GM18511 (cell line): ENCODE data around the gene LYRM4.

Experiments
- ATAC-seq: cut with Tn5 transposase; IDR thresholded peaks from one replicate; pipeline ENCODE4 v1.9.1; 2021; ENCODE audit warnings: mild to moderate bottlenecking, moderate library complexity; ENCODE audit not compliant: unreplicated experiment

Gene LYRM4

GRCh38 chr6:5260661-5261544, at the start of gene LYRM4, which contains the start of gene FARS2:
TSS of gene LYRM4 (minus strand) at chr6:5260950. CDS start at chr6:5260733, 217 bp downstream.
TSS of gene FARS2 (plus strand) at chr6:5261513.
- ATAC-seq = peak; percentile 82

- no peak for ATAC-seq
Measured at GRCh38 chr6:5308066-5308465, 47.3 kb upstream of the LYRM4 start.

GRCh38 chr6:5307058-5307457, 46.3 kb upstream of the LYRM4 start:
- no peak for ATAC-seq

DNA sequence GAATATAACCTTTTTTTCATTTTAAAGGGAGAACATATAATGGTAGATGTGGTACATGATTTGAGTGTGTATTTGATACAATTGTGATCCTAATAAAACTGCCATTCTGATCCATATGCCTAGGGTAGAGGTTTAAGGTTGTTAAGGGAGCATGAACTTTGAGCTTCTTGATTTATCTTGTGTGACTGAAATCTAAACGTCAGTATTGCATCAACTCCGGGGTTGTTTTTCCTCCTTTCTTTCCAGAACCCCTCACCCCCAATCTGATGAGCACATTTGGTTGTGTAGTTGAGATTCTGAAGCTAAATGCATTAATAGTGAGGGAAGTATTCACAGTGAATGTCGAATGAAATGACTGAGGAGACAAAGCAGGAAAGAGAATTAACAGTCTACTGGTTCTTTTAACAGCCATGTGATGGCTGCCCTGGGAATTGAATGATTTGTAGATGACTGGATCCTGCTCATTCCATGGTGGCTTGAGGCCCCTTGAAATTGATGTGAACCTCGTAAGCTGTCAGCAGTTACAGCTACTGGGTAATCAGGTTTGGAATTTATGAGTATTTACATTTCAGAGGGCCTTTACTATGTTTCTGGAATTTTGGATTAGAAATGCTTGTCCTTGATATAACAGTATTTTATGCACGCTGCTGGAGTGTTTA, 45.3 kb upstream of the LYRM4 start:
- no peak for ATAC-seq

GRCh38 chr6:5303682-5304081, 42.9 kb upstream of the LYRM4 start:
- ATAC-seq = no peak

- peak; percentile 75 for ATAC-seq
Measured at GRCh38 chr6:5302995-5303622, 42.4 kb upstream of the LYRM4 start.

- ATAC-seq = peak; percentile 92
Measured at GRCh38 chr6:5302220-5302946, 41.6 kb upstream of the LYRM4 start.

GRCh38 chr6:5300206-5300764, 39.5 kb upstream of the LYRM4 start:
- ATAC-seq = no peak

DNA sequence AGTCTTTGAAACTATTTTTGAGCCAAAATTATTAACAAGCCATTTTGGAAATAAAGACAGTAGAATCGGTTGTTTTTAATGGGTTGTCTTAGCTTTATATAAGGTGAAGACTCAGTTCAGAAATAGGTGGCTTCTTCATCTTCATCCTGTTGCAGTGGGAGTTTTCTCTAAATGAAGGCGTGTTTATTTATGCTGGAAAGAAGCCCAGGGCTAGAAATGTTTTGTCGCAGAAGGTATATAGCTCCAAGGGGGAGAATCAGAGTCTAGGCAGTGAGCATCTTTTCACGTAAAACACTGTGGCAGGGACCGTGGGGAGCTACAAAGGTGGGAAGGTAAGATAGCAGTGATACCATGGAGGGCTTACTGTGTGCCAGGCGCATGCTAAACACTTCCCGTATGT, 34.9 kb upstream of the LYRM4 start:
- no peak for ATAC-seq

DNA sequence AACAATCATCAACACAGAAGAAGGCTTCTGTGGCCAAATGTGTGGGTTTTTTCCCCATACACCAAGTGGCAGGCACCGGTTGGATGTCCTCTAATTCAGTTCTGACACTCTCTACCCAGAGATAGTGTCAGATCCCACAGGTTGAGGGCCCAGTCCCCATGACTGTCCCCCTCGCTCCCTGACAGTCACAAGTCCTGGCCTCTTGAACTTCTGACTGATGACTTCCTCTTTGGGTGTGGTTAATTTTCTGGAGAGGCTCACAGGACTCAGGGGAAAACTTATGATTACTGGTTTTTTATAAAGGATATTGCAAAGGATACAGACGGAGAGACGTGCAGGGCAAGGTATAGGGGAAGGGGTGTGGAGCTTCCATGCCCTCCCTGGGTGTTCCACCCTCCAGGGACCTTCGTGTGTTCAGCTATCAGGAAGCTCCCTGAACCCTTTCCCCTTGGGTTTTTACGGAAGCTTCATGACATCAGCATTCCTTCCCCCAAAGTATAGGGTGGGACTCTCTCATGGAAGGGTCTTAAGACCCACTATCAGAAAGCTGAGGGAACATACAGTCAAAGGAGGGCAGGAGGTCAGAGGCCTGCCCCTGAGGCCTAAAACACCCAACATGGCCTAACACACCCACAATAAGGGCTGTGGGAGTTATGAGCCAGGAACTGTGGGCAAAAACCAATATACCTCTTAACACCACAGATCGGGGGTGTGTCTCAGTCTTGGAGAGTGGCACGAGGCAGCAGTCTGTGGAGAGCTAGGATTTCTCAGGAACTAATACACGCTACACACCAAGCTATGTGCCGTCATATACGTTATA, 33.9 kb upstream of the LYRM4 start:
- no peak for ATAC-seq

DNA sequence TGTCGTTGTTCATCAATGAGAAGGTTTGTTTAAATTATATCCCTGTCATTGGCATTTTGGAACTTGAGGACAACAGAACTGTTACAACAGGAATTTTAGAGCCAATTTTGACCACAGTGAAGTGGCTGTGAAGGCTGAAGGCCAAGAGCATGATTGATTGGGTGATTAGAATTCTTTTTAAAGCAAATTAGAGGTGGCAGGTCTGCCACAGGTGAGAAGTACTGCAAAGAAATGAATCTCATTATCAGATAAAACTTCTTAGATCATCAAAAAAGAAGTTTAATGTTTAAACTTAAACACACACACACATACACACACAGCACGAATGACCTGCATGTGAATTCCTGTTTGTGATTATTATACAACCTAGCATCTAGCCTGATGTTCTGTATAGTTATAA, 32.9 kb upstream of the LYRM4 start:
- no peak for ATAC-seq

GRCh38 chr6:5292154-5292553, 31.4 kb upstream of the LYRM4 start:
- no peak for ATAC-seq

GRCh38 chr6:5290500-5290899, 29.8 kb upstream of the LYRM4 start:
- no peak for ATAC-seq

- no peak for ATAC-seq
Measured at GRCh38 chr6:5290097-5290496, 29.3 kb upstream of the LYRM4 start.

GRCh38 chr6:5287966-5288297, 27.2 kb upstream of the LYRM4 start:
- no peak for ATAC-seq

DNA sequence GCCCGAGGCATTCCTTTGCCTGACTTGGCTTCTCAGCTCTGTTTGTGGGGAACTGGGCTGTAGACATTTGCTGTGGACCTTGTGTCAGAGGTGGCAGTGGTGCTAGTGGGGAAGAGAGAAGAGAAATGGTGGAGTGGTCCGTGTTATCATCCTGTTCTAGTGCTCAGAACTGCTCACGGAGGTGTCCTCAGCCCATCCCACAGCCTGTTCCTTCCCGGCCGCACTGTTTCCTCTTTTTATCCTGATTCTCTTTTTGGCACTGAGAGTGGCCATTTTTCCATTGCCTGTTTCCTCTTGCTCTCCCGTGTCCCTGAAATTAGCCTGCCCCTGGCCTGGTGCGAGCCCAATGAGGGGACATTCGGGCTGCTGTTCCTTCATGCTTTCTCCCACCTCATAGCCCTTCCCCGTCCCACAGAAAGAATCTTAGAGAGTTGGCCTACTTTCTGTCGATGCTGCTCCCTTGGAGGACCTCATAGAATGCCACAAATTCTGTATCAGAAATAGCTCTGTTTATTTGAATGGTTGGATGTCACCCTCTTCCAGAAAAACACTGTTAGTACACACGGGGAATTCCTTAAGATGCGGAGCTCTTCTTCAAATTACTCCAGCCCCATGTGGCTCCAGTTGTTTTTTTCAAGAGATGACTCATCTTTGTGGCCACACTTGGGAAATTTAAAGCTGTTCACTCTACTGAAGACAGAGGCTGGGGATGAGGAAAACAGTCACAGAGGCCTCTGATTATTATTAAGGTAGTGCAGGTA, 26.6 kb upstream of the LYRM4 start:
- no peak for ATAC-seq

GRCh38 chr6:5286780-5287179, 26.0 kb upstream of the LYRM4 start:
- no peak for ATAC-seq

DNA sequence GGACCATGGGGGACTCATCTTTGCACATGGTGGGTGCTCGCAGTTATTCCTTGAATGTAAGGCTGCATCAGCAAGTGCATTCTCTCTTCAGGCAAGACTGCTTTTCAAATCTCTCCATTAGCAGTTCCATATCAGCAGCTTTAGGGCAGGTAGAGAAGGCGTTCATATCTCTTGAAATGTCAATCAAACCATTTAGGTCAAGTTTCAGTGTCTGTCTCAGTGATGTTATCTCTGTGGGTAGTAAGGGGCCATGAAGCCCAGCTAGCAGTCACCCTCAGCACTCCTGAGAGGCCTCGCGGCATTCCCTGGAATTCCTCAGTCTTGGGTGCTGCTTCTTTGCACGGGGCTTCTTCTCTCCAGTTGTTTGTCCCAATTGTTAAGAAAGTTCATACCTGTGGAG, 24.8 kb upstream of the LYRM4 start:
- no peak for ATAC-seq

DNA sequence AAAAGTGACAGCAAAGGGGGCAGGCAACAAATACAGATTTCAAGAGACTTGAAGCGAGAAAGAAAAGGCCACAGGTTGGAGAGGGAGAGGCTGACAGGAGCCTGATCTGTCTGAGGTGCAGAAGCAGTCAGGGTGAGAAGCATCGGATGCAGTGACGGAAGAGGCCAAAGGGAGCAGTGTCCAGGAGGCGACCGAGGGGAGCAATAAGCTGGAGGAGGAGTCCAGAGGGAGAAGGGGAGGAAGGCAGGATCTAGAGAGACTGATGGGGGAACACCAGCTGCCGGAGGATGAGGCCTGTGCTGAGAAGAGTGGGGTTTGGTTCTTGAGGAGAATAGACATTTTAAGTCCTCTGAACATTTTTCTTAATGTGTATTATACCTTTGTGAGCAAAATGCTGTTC, 24.3 kb upstream of the LYRM4 start:
- ATAC-seq = no peak
